GM19193 (cell line): ENCODE measurements around the gene TMEM134.

Experiments
- POLR2A ChIP-seq: IDR thresholded peaks from 4 replicates; pipeline ENCODE4 v1.6.1; 2011; ENCODE audit not compliant: insufficient read depth, insufficient read length; ENCODE audit errors: extremely low read depth

The TMEM134 gene

GRCh38 chr11:67440229-67441097 lies 28.6 kb downstream of the TMEM134 start:
- no peak for TF ChIP-seq POLR2A

- TF ChIP-seq POLR2A = no peak
Measured at GRCh38 chr11:67439321-67440228, 29.5 kb downstream of the TMEM134 start.

GRCh38 chr11:67438158-67438902 lies 30.7 kb downstream of the TMEM134 start:
- TF ChIP-seq POLR2A = peak; percentile 74

DNA sequence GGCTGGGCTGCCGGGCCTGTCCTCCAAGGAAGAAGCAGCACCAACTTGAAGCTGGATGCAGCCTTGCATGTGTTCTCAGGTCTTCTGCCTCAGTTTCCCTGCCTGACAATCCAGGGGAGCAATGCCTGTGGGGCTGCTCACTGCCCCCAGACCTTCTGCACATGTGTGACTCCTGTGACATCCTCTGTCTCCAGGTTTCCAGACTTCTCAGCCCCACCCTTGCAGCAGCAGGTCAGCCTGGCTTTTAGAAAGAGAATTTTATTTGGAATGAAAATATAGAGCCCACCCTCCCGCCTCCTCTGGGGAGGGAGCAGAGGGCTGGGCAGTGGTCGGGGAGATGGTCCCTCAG lies 31.3 kb downstream of the TMEM134 start:
- TF ChIP-seq POLR2A = no peak

GRCh38 chr11:67437082-67437808 lies 31.8 kb downstream of the TMEM134 start, which contains the start of gene PTPRCAP:
PTPRCAP (minus strand) TSS chr11:67437682; CDS start chr11:67437619, 63 bp downstream.
- TF ChIP-seq POLR2A = peak; percentile 94

- peak; percentile 78 for TF ChIP-seq POLR2A
Measured at GRCh38 chr11:67436459-67437081, 32.5 kb downstream of the TMEM134 start.

GRCh38 chr11:67435727-67436458 lies 33.2 kb downstream of the TMEM134 start:
- TF ChIP-seq POLR2A = peak; percentile 68

GRCh38 chr11:67435031-67435726 lies 33.9 kb downstream of the TMEM134 start:
- no peak for TF ChIP-seq POLR2A

- TF ChIP-seq POLR2A = peak; percentile 76
Measured at GRCh38 chr11:67434395-67434881, 34.6 kb downstream of the TMEM134 start.

DNA sequence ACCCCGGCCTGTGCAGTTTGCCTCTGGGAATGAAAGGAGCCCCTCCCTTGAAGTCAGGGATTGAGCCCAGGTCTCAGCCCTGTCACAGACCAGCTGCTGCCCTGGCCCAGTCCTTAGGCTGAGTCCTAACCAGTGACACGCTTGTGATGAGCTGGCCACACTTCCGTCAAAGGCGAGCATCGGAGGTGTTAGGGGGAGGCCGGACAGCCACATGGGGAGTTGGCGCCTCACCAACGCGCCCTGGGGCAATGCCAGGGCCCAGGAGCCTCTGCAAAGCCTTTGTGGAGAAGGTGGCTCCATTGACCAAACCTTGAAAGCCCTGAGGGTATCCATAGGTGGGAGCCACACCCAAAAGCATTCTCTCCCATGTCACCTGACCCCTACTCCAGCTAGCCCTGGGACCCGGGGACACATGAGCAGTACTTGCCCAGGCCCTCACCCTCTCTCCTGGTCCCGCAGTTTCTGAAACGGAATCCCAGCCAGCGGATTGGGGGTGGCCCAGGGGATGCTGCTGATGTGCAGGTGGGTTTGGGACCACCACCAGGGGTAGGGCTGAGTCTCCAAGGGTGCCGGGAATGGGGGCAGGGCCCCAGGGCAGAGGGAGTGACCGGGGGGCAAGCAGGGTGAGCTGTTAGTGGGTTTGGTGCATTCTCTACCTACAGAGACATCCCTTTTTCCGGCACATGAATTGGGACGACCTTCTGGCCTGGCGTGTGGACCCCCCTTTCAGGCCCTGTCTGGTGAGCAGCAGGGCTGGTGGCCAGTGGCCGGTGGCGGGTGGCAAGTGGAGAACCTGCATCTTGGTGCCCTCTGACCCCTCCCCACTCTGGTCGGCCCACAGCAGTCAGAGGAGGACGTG lies 35.3 kb downstream of the TMEM134 start:
- TF ChIP-seq POLR2A = no peak

DNA sequence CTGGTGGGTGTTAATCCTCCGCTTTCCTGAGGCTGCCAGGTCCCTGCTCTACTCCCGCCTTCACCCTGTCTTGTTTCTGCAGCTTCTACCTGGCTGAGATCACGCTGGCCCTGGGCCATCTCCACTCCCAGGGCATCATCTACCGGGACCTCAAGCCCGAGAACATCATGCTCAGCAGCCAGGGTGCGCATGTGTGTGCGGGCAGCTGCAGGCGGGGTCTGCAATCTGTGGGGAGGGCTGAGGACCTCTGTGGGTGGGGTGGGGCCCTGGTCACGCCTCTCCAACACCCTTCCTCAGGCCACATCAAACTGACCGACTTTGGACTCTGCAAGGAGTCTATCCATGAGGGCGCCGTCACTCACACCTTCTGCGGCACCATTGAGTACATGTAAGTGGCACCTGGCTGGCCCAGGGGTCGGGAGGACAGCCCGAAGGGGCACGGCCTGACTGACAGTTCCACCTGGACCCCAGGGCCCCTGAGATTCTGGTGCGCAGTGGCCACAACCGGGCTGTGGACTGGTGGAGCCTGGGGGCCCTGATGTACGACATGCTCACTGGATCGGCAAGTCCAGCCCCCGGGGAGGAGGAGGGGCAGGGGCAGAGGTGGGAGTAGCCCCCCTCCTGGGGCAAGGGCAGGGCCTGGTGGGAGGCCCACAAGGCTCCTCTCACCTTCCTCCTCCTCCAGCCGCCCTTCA lies 36.2 kb downstream of the TMEM134 start:
- peak; percentile 36 for TF ChIP-seq POLR2A
